ENCODE results near the gene ERI3. TPM values are rescaled to one million over a fixed set of nuclear protein-coding genes. Genes with fewer than 3 reads are reported as not detected.

The ERI3 gene
- total and polyA plus RNA-seq, 2 experiments from 2014 or later: 59.4 to 93.2 TPM

DNA sequence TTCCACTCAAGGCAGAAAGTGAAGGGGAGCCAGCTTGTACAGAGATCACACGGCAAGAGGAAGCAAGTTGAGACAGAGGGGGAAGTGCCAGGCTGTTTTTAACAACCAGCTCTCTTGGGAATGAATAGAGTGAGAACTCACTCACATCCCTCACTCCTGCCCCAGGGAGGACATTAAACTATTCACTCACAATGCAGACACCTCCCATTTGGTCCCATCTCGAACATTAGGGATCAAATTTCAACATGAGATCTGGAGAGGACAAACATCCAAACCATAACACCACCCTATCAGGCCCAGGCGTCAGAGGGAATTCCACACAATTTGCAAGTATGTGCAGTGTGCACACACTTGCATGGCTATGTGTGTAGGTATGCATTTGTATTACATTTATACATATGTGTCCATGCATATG is 79.1 kb downstream of the ERI3 start:
- Histone ChIP-seq H3K27me3 (no peaks in the 10 kb centered on the region), H3K4me3 (no peak overlapping the region), H3K9me2 (replicated peaks; ENCODE audit: insufficient read depth) (no peaks in the 10 kb centered on the region), H2AFZ (no peak overlapping the region), H3K79me2 (peaks cover 13% of the 10 kb centered on the region), H4K20me1 (ENCODE audit: insufficient read depth, poor library complexity, severe bottlenecking) (no peaks in the 10 kb centered on the region), H3K4me1 (ENCODE audit: insufficient read depth) (peaks cover 9% of the 10 kb centered on the region), H3K27ac (no peak overlapping the region), H3K36me3 (replicated peaks; ENCODE audit: insufficient read depth, low read depth) (no peaks in the 10 kb centered on the region), H3K4me2 (no peak overlapping the region), H3K9me3 (ENCODE audit: low read depth) (no peaks in the 10 kb centered on the region)
- WGBS (ENCODE audit: low lambda C conversion rate, missing lambda C conversion rate): 32% methylated on average over 3 of the region's 3 CpGs
- TF ChIP-seq, protein P1, sequence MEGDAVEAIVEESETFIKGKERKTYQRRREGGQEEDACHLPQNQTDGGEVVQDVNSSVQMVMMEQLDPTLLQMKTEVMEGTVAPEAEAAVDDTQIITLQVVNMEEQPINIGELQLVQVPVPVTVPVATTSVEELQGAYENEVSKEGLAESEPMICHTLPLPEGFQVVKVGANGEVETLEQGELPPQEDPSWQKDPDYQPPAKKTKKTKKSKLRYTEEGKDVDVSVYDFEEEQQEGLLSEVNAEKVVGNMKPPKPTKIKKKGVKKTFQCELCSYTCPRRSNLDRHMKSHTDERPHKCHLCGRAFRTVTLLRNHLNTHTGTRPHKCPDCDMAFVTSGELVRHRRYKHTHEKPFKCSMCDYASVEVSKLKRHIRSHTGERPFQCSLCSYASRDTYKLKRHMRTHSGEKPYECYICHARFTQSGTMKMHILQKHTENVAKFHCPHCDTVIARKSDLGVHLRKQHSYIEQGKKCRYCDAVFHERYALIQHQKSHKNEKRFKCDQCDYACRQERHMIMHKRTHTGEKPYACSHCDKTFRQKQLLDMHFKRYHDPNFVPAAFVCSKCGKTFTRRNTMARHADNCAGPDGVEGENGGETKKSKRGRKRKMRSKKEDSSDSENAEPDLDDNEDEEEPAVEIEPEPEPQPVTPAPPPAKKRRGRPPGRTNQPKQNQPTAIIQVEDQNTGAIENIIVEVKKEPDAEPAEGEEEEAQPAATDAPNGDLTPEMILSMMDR (IDR thresholded peaks at IDR 0.05; ENCODE audit: poor library complexity): no peak
- TF ChIP-seq EZH2phosphoT487 (IDR thresholded peaks at IDR 0.05; ENCODE audit: low read depth, severe bottlenecking, unreplicated experiment) (no peak), EZH2 (IDR thresholded peaks at IDR 0.05; ENCODE audit: borderline replicate concordance) (no peak)
- DNase-seq (ENCODE audit: low spot score): no peak

DNA sequence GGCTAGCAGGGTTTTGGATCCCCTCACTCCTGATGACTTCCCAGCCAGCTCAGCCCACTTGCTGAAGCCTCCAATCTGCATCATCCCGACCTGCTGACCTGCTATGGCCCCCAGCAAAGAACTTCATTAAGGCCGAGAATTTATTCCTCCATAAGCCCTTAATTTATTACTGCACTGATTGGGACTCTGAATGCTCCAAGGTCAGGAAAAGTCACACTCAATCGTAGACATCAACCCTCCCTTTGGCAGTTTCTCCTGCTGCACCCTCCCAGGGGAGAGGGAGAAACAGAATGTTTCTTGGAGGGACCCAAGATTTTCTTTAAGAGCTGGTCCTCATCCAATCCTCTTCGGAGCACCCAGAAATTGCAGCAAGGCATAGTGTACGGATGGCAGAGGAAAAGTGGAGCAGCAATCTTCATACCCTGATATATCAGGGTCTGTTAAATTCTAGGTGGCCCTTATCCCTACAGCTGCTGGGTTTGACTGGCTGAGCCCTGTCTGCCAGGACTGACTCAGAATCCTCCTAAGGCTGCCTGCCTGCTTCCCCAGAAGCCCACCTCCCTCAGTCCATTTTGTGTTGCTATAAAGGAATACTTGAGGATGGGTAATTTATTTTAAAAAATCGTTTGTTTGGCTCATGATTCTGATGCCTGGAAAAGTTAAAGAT is 79.6 kb downstream of the ERI3 start:
- H3K4me1 ChIP-seq (ENCODE audit: insufficient read depth): peaks cover 15% of the 10 kb centered on the region
- H4K20me1 ChIP-seq (ENCODE audit: insufficient read depth, poor library complexity, severe bottlenecking): no peaks in the 10 kb centered on the region
- no peaks in the 10 kb centered on the region for H3K36me3 ChIP-seq (replicated peaks; ENCODE audit: insufficient read depth, low read depth)
- peaks cover 13% of the 10 kb centered on the region for H3K79me2 ChIP-seq
- no peaks in the 10 kb centered on the region for H3K27me3 ChIP-seq
- no peak for DNase-seq (ENCODE audit: low spot score)
- no peaks in the 10 kb centered on the region for H3K9me3 ChIP-seq (ENCODE audit: low read depth)
- 85% methylated on average over 6 of the region's 6 CpGs for WGBS (ENCODE audit: low lambda C conversion rate, missing lambda C conversion rate)
- no peak overlapping the region for H2AFZ ChIP-seq
- H3K4me3 ChIP-seq: no peak overlapping the region
- H3K9me2 ChIP-seq (replicated peaks; ENCODE audit: insufficient read depth): no peaks in the 10 kb centered on the region
- no peak for TF ChIP-seq EZH2 (IDR thresholded peaks at IDR 0.05; ENCODE audit: borderline replicate concordance)
- TF ChIP-seq, protein P1 (IDR thresholded peaks at IDR 0.05; ENCODE audit: poor library complexity): no peak
- no peak for TF ChIP-seq EZH2phosphoT487 (IDR thresholded peaks at IDR 0.05; ENCODE audit: low read depth, severe bottlenecking, unreplicated experiment)
- no peak overlapping the region for H3K4me2 ChIP-seq
- no peak overlapping the region for H3K27ac ChIP-seq

GRCh38 chr1:44273560-44274350 is 81.3 kb downstream of the ERI3 start:
- TF ChIP-seq, protein P1 (IDR thresholded peaks at IDR 0.05; ENCODE audit: poor library complexity): no peak
- no peak for TF ChIP-seq EZH2phosphoT487 (IDR thresholded peaks at IDR 0.05; ENCODE audit: low read depth, severe bottlenecking, unreplicated experiment)
- no peak for TF ChIP-seq EZH2 (IDR thresholded peaks at IDR 0.05; ENCODE audit: borderline replicate concordance)

More at GRCh38 chr1:44273560-44274350, 81.3 kb downstream of the ERI3 start:
- Histone ChIP-seq H3K79me2 (peaks cover 8% of the 10 kb centered on the region), H3K4me2 (no peak overlapping the region), H3K27me3 (no peaks in the 10 kb centered on the region), H3K4me1 (ENCODE audit: insufficient read depth) (peaks cover 18% of the 10 kb centered on the region), H4K20me1 (ENCODE audit: insufficient read depth, poor library complexity, severe bottlenecking) (no peaks in the 10 kb centered on the region), H2AFZ (no peak overlapping the region), H3K36me3 (replicated peaks; ENCODE audit: insufficient read depth, low read depth) (no peaks in the 10 kb centered on the region), H3K9me3 (ENCODE audit: low read depth) (no peaks in the 10 kb centered on the region), H3K27ac (peak overlapping the region; percentile 23), H3K9me2 (replicated peaks; ENCODE audit: insufficient read depth) (no peaks in the 10 kb centered on the region), H3K4me3 (no peak overlapping the region)
- 99% methylated on average over 6 of the region's 6 CpGs for WGBS (ENCODE audit: low lambda C conversion rate, missing lambda C conversion rate)
- DNase-seq (ENCODE audit: low spot score): no peak
